ENCODE results near the gene OTUB1.

DNA sequence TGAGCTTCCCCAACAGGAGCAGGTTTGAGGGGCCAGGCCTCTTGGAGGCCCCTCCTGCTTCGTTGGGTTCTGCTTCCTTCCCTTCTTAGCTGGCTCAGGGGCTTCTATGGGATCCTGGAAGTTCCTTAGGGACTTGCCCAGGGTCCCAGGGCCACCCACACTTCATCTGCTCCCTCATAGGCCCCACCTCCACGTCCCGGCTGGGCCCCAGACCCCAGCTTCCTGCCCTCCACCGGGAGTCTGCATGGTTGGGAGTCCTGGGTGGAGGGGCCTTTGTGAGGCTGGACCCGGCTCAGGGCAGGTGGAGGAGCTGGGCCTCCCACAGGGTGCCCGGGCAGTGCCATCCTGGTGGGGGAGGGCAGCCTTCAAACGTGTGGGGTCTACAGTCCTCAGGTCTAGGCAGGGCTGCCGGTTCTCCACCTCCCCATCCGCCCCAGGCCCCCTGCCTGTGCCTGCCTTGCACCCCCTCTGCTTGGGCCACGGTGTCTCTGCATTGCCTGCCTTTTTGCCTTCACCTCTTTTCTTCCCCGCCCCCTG, 11.6 kb downstream of the OTUB1 start:
- TF ChIP-seq, protein P1, sequence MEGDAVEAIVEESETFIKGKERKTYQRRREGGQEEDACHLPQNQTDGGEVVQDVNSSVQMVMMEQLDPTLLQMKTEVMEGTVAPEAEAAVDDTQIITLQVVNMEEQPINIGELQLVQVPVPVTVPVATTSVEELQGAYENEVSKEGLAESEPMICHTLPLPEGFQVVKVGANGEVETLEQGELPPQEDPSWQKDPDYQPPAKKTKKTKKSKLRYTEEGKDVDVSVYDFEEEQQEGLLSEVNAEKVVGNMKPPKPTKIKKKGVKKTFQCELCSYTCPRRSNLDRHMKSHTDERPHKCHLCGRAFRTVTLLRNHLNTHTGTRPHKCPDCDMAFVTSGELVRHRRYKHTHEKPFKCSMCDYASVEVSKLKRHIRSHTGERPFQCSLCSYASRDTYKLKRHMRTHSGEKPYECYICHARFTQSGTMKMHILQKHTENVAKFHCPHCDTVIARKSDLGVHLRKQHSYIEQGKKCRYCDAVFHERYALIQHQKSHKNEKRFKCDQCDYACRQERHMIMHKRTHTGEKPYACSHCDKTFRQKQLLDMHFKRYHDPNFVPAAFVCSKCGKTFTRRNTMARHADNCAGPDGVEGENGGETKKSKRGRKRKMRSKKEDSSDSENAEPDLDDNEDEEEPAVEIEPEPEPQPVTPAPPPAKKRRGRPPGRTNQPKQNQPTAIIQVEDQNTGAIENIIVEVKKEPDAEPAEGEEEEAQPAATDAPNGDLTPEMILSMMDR (IDR thresholded peaks at IDR 0.05) = no peak
- TF ChIP-seq POLR2A (IDR thresholded peaks at IDR 0.05) = no peak
- no peak for TF ChIP-seq EP300 (IDR thresholded peaks at IDR 0.05)
